WTC11 (cell line): ENCODE measurements around the gene KDM5A. TPM values are rescaled to one million over a fixed set of nuclear protein-coding genes. Genes with fewer than 3 reads are reported as not detected.

ENCODE experiments used
- ATF3 ChIP-seq: sonication (generic); formaldehyde crosslinking; conservative IDR thresholded peaks from 2 replicates; pipeline ENCODE4 v1.8.1; 2022; ENCODE audit warnings: mild to moderate bottlenecking, missing genetic modification reagents
- CBFB ChIP-seq: sonication (generic); formaldehyde crosslinking; IDR thresholded peaks from 2 replicates; pipeline ENCODE4 v1.8.1; 2022; ENCODE audit warnings: mild to moderate bottlenecking, low read depth, missing genetic modification reagents
- CREM ChIP-seq: sonication (generic); formaldehyde crosslinking; IDR thresholded peaks from 2 replicates; pipeline ENCODE4 v1.8.1; 2022; ENCODE audit warnings: mild to moderate bottlenecking, missing genetic modification reagents, moderate library complexity
- CTCF ChIP-seq: fragments of 200-600 bp; IDR thresholded peaks from 2 replicates; pipeline ENCODE4 v1.8.0; 2022; ENCODE audit warnings: antibody characterized with exemption
- E2F1 ChIP-seq: sonication (generic); formaldehyde crosslinking; IDR thresholded peaks from 2 replicates; pipeline ENCODE4 v1.8.0; 2022; ENCODE audit warnings: mild to moderate bottlenecking, missing genetic modification reagents
- FOXK1 ChIP-seq: sonication (generic); formaldehyde crosslinking; IDR thresholded peaks from 2 replicates; pipeline ENCODE4 v1.8.0; 2022; ENCODE audit warnings: mild to moderate bottlenecking, moderate library complexity, missing genetic modification reagents
- GABPB1 ChIP-seq: sonication (generic); formaldehyde crosslinking; IDR thresholded peaks from 2 replicates; pipeline ENCODE4 v1.8.1; 2023; ENCODE audit warnings: mild to moderate bottlenecking, missing genetic modification reagents
- HMGXB4 ChIP-seq: sonication (generic); formaldehyde crosslinking; IDR thresholded peaks from 2 replicates; pipeline ENCODE4 v1.8.1; 2023; ENCODE audit warnings: mild to moderate bottlenecking, moderate library complexity, missing genetic modification reagents
- IRF2 ChIP-seq: sonication (generic); formaldehyde crosslinking; IDR thresholded peaks from 2 replicates; pipeline ENCODE4 v1.8.0; 2022; ENCODE audit warnings: low read depth, missing genetic modification reagents, borderline replicate concordance
- JAZF1 ChIP-seq: fragments of 250-450 bp; sonication (Bioruptor Pico); IDR thresholded peaks from 2 replicates; pipeline ENCODE4 v1.9.0; 2021; ENCODE audit warnings: moderate library complexity, mild to moderate bottlenecking, inconsistent platforms
- NFYB ChIP-seq: sonication (generic); formaldehyde crosslinking; conservative IDR thresholded peaks from 2 replicates; pipeline ENCODE4 v1.8.0; 2022; ENCODE audit warnings: low read depth, missing genetic modification reagents
- RORB ChIP-seq: fragments of 250-450 bp; sonication (Bioruptor Pico); IDR thresholded peaks from 2 replicates; pipeline ENCODE4 v1.9.0; 2021; ENCODE audit warnings: mild to moderate bottlenecking
- SMAD3 ChIP-seq: sonication (generic); formaldehyde crosslinking; IDR thresholded peaks from 2 replicates; pipeline ENCODE4 v1.8.0; 2022; ENCODE audit warnings: missing genetic modification reagents, mild to moderate bottlenecking, borderline replicate concordance
- SOX15 ChIP-seq: fragments of 250-450 bp; sonication (Bioruptor Pico); IDR thresholded peaks from 2 replicates; pipeline ENCODE4 v1.9.0; 2021; ENCODE audit warnings: mild to moderate bottlenecking
- SP1 ChIP-seq: sonication (generic); formaldehyde crosslinking; conservative IDR thresholded peaks from 2 replicates; pipeline ENCODE4 v1.8.1; 2022; ENCODE audit warnings: missing genetic modification reagents
- STAT6 ChIP-seq: sonication (generic); formaldehyde crosslinking; conservative IDR thresholded peaks from 2 replicates; pipeline ENCODE4 v1.8.1; 2023; ENCODE audit warnings: mild to moderate bottlenecking, low read depth, missing genetic modification reagents, moderate library complexity
- TCF7 ChIP-seq: sonication (generic); formaldehyde crosslinking; IDR thresholded peaks from 2 replicates; pipeline ENCODE4 v1.8.0; 2022; ENCODE audit warnings: mild to moderate bottlenecking, low read depth, missing genetic modification reagents, moderate library complexity
- ZBTB21 ChIP-seq: sonication (generic); formaldehyde crosslinking; IDR thresholded peaks from 2 replicates; pipeline ENCODE4 v1.8.1; 2023; ENCODE audit warnings: mild to moderate bottlenecking, missing genetic modification reagents, borderline replicate concordance
- ZBTB43 ChIP-seq: sonication (generic); formaldehyde crosslinking; IDR thresholded peaks from 2 replicates; pipeline ENCODE4 v1.8.1; 2023; ENCODE audit warnings: mild to moderate bottlenecking, missing genetic modification reagents
- total RNA-seq: library from RNA; stranded (reverse); gene quantifications from 3 replicates; pipeline ENCODE4 v1.2.3, GENCODE V29; 2021
- TF ChIP-seq, protein P1 (sequence below): fragments of 250-450 bp; sonication (Bioruptor Pico); IDR thresholded peaks from 2 replicates; pipeline ENCODE4 v1.9.0; 2021; ENCODE audit warnings: mild to moderate bottlenecking
- TF ChIP-seq, protein P2 (sequence below): sonication (generic); formaldehyde crosslinking; IDR thresholded peaks from 2 replicates; pipeline ENCODE4 v1.8.0; 2022; ENCODE audit warnings: mild to moderate bottlenecking, missing genetic modification reagents
- TF ChIP-seq, protein P3 (sequence below): sonication (generic); formaldehyde crosslinking; IDR thresholded peaks from 2 replicates; pipeline ENCODE4 v1.8.0; 2022; ENCODE audit warnings: missing genetic modification reagents
- TF ChIP-seq, protein P4 (sequence below): sonication (generic); formaldehyde crosslinking; IDR thresholded peaks from 2 replicates; pipeline ENCODE4 v1.8.1; 2022; ENCODE audit warnings: low read depth, mild to moderate bottlenecking, moderate library complexity, missing genetic modification reagents, borderline replicate concordance

KDM5A gene
- total RNA-seq, 1 experiment from 2014 or later: 57.6 TPM

DNA sequence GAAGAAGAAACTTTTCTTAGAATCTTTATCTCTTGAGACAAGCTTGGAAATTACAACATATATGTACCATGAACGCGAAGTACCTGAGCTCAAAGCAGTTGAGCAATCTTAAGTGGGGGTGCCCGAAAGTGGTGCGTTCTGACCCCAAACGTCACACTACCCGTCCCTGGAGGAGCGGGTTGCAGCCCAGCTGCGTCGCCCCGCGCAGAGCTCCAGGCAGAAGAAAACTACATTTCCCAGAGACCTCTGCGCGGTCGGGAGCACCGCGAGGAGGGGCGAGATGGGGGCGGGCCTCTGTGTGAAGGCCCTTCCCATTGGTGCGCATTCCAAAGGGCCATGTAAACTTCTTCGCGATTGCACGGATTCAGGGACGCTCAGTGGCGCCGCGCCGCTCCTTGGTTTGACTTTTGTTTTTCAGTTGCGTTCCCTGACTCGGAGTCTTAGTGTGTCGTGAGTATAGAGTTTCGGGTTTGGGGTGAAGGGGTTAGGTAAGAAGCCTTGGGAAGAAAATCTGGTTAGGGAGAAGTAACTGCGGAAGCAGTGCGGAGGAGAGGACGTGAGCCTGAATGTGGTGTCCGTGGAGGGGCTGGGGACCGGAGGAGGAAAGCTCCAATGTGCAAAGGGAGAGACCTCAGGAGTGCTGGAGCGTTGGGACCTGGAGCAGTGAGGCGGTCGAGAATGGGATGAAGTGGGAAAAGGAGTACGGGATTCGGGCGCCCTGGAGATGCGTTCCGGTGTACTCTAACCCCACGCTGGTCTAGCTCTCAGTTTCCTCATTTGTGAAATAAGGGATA lies 12.3 kb upstream of the KDM5A start, which contains the start of gene CCDC77 (continued):
- peak; percentile 86 for TF ChIP-seq FOXK1 (CRISPR knock-in tag)
- peak; percentile 90 for TF ChIP-seq SP1 (CRISPR knock-in tag)
- TF ChIP-seq, protein P1, sequence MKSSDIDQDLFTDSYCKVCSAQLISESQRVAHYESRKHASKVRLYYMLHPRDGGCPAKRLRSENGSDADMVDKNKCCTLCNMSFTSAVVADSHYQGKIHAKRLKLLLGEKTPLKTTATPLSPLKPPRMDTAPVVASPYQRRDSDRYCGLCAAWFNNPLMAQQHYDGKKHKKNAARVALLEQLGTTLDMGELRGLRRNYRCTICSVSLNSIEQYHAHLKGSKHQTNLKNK (CRISPR knock-in tag): no peak
- TF ChIP-seq, protein P2, sequence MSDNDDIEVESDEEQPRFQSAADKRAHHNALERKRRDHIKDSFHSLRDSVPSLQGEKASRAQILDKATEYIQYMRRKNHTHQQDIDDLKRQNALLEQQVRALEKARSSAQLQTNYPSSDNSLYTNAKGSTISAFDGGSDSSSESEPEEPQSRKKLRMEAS (CRISPR knock-in tag): 0 out of 2 replicates have a peak, but pooled peaks have one; percentile 37
- TF ChIP-seq E2F1 (CRISPR knock-in tag): no peak
- TF ChIP-seq HMGXB4 (CRISPR knock-in tag): no peak
- no peak for TF ChIP-seq SOX15 (CRISPR knock-in tag)
- no peak for TF ChIP-seq STAT6
- 0 out of 2 replicates have a peak, but pooled peaks have one; percentile 19 for TF ChIP-seq ZBTB21 (CRISPR knock-in tag)
- TF ChIP-seq, protein P3, sequence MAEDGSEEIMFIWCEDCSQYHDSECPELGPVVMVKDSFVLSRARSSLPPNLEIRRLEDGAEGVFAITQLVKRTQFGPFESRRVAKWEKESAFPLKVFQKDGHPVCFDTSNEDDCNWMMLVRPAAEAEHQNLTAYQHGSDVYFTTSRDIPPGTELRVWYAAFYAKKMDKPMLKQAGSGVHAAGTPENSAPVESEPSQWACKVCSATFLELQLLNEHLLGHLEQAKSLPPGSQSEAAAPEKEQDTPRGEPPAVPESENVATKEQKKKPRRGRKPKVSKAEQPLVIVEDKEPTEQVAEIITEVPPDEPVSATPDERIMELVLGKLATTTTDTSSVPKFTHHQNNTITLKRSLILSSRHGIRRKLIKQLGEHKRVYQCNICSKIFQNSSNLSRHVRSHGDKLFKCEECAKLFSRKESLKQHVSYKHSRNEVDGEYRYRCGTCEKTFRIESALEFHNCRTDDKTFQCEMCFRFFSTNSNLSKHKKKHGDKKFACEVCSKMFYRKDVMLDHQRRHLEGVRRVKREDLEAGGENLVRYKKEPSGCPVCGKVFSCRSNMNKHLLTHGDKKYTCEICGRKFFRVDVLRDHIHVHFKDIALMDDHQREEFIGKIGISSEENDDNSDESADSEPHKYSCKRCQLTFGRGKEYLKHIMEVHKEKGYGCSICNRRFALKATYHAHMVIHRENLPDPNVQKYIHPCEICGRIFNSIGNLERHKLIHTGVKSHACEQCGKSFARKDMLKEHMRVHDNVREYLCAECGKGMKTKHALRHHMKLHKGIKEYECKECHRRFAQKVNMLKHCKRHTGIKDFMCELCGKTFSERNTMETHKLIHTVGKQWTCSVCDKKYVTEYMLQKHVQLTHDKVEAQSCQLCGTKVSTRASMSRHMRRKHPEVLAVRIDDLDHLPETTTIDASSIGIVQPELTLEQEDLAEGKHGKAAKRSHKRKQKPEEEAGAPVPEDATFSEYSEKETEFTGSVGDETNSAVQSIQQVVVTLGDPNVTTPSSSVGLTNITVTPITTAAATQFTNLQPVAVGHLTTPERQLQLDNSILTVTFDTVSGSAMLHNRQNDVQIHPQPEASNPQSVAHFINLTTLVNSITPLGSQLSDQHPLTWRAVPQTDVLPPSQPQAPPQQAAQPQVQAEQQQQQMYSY (CRISPR knock-in tag): no peak
- TF ChIP-seq CREM (CRISPR knock-in tag): 0 out of 2 replicates have a peak, but pooled peaks have one; percentile 46
- TF ChIP-seq ATF3 (CRISPR knock-in tag): no peak
- no peak for TF ChIP-seq CTCF
- no peak for TF ChIP-seq JAZF1
- no peak for TF ChIP-seq IRF2 (CRISPR knock-in tag)
- TF ChIP-seq RORB (CRISPR knock-in tag): no peak
- TF ChIP-seq SMAD3 (CRISPR knock-in tag): peak; percentile 34; the same call in 1 of the 2 replicates
- TF ChIP-seq GABPB1 (CRISPR knock-in tag): peak; percentile 67; the same call in 1 of the 2 replicates
- TF ChIP-seq TCF7: no peak
- TF ChIP-seq CBFB (CRISPR knock-in tag): no peak
- peak; percentile 87 for TF ChIP-seq NFYB (CRISPR knock-in tag)
- TF ChIP-seq ZBTB43: no peak
- TF ChIP-seq, protein P4, sequence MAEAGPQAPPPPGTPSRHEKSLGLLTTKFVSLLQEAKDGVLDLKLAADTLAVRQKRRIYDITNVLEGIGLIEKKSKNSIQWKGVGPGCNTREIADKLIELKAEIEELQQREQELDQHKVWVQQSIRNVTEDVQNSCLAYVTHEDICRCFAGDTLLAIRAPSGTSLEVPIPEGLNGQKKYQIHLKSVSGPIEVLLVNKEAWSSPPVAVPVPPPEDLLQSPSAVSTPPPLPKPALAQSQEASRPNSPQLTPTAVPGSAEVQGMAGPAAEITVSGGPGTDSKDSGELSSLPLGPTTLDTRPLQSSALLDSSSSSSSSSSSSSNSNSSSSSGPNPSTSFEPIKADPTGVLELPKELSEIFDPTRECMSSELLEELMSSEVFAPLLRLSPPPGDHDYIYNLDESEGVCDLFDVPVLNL (CRISPR knock-in tag): no peak
